ENCODE results near the gene ETFDH. TPM values are rescaled to one million over a fixed set of nuclear protein-coding genes. Genes with fewer than 3 reads are reported as not detected.

ETFDH gene
- total RNA-seq, 1 experiment from 2014 or later = 12.4 TPM

GRCh38 chr4:158682066-158682465, 10.0 kb downstream of the ETFDH start:
- ChIA-PET CTCF (no interaction called here), POLR2A (no interaction called here)
- Mint-ChIP-seq H3K9me3 (no peaks in the 10 kb centered on the region), H3K36me3 (no peaks in the 10 kb centered on the region), H3K4me1 (peaks cover 6% of the 10 kb centered on the region), H3K4me3 (no peak overlapping the region), H3K27ac (no peak overlapping the region), H3K27me3 (ENCODE audit: low read depth) (no peaks in the 10 kb centered on the region)
- no peak for TF ChIP-seq GTF2I (CRISPR knock-in tag; conservative IDR thresholded peaks at IDR 0.05)
- no peak for TF ChIP-seq GABPB1 (CRISPR knock-in tag; IDR thresholded peaks at IDR 0.05)
- no peak for TF ChIP-seq SMAD3 (CRISPR knock-in tag; IDR thresholded peaks at IDR 0.05; ENCODE audit: borderline replicate concordance)
- TF ChIP-seq NFATC4 (CRISPR knock-in tag; IDR thresholded peaks at IDR 0.05) = no peak
- TF ChIP-seq MXD4 (CRISPR knock-in tag; IDR thresholded peaks at IDR 0.05; ENCODE audit: borderline replicate concordance) = no peak
- TF ChIP-seq ZNF671 (CRISPR knock-in tag; IDR thresholded peaks at IDR 0.05) = no peak
- TF ChIP-seq ZNF263 (CRISPR knock-in tag; IDR thresholded peaks at IDR 0.05; ENCODE audit: low read depth) = no peak
- no peak for TF ChIP-seq ETV6 (CRISPR knock-in tag; IDR thresholded peaks at IDR 0.05)
- no peak for TF ChIP-seq FOXP4 (CRISPR knock-in tag; IDR thresholded peaks at IDR 0.05)
- TF ChIP-seq TEAD1 (CRISPR knock-in tag; IDR thresholded peaks at IDR 0.05) = no peak
- no peak for TF ChIP-seq SP1 (CRISPR knock-in tag; conservative IDR thresholded peaks at IDR 0.05)
- no peak for TF ChIP-seq ZNF138 (CRISPR knock-in tag; conservative IDR thresholded peaks at IDR 0.05)
- no peak for TF ChIP-seq SMAD4 (CRISPR knock-in tag; IDR thresholded peaks at IDR 0.05)
- no peak for TF ChIP-seq AFF4 (CRISPR knock-in tag; IDR thresholded peaks at IDR 0.05; ENCODE audit: borderline replicate concordance)
- TF ChIP-seq ERG (CRISPR knock-in tag; IDR thresholded peaks at IDR 0.05) = no peak
- no peak for TF ChIP-seq OVOL2 (CRISPR knock-in tag; IDR thresholded peaks at IDR 0.05; ENCODE audit: borderline replicate concordance)
- TF ChIP-seq, protein P1, sequence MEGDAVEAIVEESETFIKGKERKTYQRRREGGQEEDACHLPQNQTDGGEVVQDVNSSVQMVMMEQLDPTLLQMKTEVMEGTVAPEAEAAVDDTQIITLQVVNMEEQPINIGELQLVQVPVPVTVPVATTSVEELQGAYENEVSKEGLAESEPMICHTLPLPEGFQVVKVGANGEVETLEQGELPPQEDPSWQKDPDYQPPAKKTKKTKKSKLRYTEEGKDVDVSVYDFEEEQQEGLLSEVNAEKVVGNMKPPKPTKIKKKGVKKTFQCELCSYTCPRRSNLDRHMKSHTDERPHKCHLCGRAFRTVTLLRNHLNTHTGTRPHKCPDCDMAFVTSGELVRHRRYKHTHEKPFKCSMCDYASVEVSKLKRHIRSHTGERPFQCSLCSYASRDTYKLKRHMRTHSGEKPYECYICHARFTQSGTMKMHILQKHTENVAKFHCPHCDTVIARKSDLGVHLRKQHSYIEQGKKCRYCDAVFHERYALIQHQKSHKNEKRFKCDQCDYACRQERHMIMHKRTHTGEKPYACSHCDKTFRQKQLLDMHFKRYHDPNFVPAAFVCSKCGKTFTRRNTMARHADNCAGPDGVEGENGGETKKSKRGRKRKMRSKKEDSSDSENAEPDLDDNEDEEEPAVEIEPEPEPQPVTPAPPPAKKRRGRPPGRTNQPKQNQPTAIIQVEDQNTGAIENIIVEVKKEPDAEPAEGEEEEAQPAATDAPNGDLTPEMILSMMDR (IDR thresholded peaks at IDR 0.05) = no peak
- no peak for TF ChIP-seq ZNF416 (CRISPR knock-in tag; IDR thresholded peaks at IDR 0.05)
- ATAC-seq (no peak), DNase-seq (ENCODE audit: low spot score) (no peak)

- Mint-ChIP-seq H3K27ac (no peak overlapping the region; the same call in 1 of the 2 replicates), H3K4me1 (peaks cover 20% of the 10 kb centered on the region), H3K4me3 (no peak overlapping the region), H3K36me3 (no peaks in the 10 kb centered on the region), H3K9me3 (no peaks in the 10 kb centered on the region), H3K27me3 (ENCODE audit: low read depth) (no peaks in the 10 kb centered on the region)
- ChIA-PET CTCF (no interaction called here), POLR2A (no interaction called here)
- ATAC-seq (peak; percentile 66), DNase-seq (ENCODE audit: low spot score) (no peak)
- TF ChIP-seq MXD4 (CRISPR knock-in tag; IDR thresholded peaks at IDR 0.05; ENCODE audit: borderline replicate concordance) (no peak), ZNF138 (CRISPR knock-in tag; conservative IDR thresholded peaks at IDR 0.05) (no peak), ZMAT4 (CRISPR knock-in tag; IDR thresholded peaks at IDR 0.05) (no peak), ATF2 (CRISPR knock-in tag; IDR thresholded peaks at IDR 0.05; ENCODE audit: borderline replicate concordance, low read depth) (no peak), IRF2 (CRISPR knock-in tag; IDR thresholded peaks at IDR 0.05; ENCODE audit: borderline replicate concordance, low read depth) (no peak), TEAD4 (CRISPR knock-in tag; IDR thresholded peaks at IDR 0.05) (no peak), TEAD1 (CRISPR knock-in tag; IDR thresholded peaks at IDR 0.05) (no peak), FOXK1 (CRISPR knock-in tag; IDR thresholded peaks at IDR 0.05) (no peak), MLX (CRISPR knock-in tag; IDR thresholded peaks at IDR 0.05) (no peak), ELF4 (CRISPR knock-in tag; IDR thresholded peaks at IDR 0.05; ENCODE audit: low read depth) (no peak)
Measured at GRCh38 chr4:158688813-158689212, 16.7 kb downstream of the ETFDH start.

All from WTC11 (cell line).